NB4 (cell line): ENCODE results near the gene DGKA.
"Not testable (repeated sequence)": the region's sequence is repeated elsewhere in the genome, so short reads cannot be mapped to it uniquely, and the experiment has no call there.

Experiments
- DNase-seq: peaks from one replicate; pipeline ENCODE4 v3.0.0; 2010; ENCODE audit warnings: low read depth
- H3K4me3 ChIP-seq: one replicate; pipeline ENCODE4 v1.5.1; 2011; ENCODE audit warnings: mild to moderate bottlenecking, low read depth, low read length, moderate library complexity
- MYC ChIP-seq: IDR thresholded peaks from 2 replicates; pipeline ENCODE4 v1.6.1; 2011; ENCODE audit warnings: low read depth, low read length
- POLR2A ChIP-seq: IDR thresholded peaks from 2 replicates; pipeline ENCODE4 v1.6.1; 2011; ENCODE audit warnings: mild to moderate bottlenecking; ENCODE audit not compliant: insufficient read length; ENCODE audit errors: extremely low read depth
- TF ChIP-seq, protein P1 (sequence below): IDR thresholded peaks from one replicate; pipeline ENCODE4 v1.5.1; 2012; ENCODE audit warnings: low read depth, low read length
- TF ChIP-seq, protein P2 (sequence below): IDR thresholded peaks from 2 replicates; pipeline ENCODE4 v1.6.1; 2011; ENCODE audit warnings: low read depth, low read length

Gene DGKA

GRCh38 chr12:56001487-56002100 lies 70.6 kb downstream of the DGKA start:
- DNase-seq, result no peak
- TF ChIP-seq MYC (no peak), POLR2A (no peak)
- TF ChIP-seq, protein P1, sequence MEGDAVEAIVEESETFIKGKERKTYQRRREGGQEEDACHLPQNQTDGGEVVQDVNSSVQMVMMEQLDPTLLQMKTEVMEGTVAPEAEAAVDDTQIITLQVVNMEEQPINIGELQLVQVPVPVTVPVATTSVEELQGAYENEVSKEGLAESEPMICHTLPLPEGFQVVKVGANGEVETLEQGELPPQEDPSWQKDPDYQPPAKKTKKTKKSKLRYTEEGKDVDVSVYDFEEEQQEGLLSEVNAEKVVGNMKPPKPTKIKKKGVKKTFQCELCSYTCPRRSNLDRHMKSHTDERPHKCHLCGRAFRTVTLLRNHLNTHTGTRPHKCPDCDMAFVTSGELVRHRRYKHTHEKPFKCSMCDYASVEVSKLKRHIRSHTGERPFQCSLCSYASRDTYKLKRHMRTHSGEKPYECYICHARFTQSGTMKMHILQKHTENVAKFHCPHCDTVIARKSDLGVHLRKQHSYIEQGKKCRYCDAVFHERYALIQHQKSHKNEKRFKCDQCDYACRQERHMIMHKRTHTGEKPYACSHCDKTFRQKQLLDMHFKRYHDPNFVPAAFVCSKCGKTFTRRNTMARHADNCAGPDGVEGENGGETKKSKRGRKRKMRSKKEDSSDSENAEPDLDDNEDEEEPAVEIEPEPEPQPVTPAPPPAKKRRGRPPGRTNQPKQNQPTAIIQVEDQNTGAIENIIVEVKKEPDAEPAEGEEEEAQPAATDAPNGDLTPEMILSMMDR, result no peak
- TF ChIP-seq, protein P2, sequence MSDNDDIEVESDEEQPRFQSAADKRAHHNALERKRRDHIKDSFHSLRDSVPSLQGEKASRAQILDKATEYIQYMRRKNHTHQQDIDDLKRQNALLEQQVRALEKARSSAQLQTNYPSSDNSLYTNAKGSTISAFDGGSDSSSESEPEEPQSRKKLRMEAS, result no peak
- H3K4me3 ChIP-seq, result no peak overlapping the region

- DNase-seq, result peak; percentile 44
- not testable (repeated sequence) for H3K4me3 ChIP-seq
Observed at GRCh38 chr12:56003376-56003775, 72.4 kb downstream of the DGKA start.
